Gastrocnemius medialis (tissue), 4 donors: Measurements from ENCODE around the gene MEGF11.

Source experiments
- POLR2A ChIP-seq, 2 donors: fragments of 450-650 bp; IDR thresholded peaks; one replicate each; pipeline ENCODE4 v1.6.1; 2017; ENCODE audit warnings: antibody characterized with exemption in 2 of 2, mild to moderate bottlenecking in 2 of 2, moderate library complexity in 2 of 2
- TF ChIP-seq, protein P1 (sequence below), 5 experiments: fragments of 450-650 bp in 3 of 5; fragments of 200-600 bp in 2 of 5; sonication (generic) in 2 of 5; IDR thresholded peaks in 4 of 5; conservative IDR thresholded peaks in 1 of 5; 1 replicate in 4 of 5; 2 replicates in 1 of 5; pipeline ENCODE4 v1.5.1; 2016 to 2019; ENCODE audit warnings: antibody characterized with exemption in 5 of 5, mild to moderate bottlenecking in 3 of 5, moderate library complexity in 3 of 5

DNA sequence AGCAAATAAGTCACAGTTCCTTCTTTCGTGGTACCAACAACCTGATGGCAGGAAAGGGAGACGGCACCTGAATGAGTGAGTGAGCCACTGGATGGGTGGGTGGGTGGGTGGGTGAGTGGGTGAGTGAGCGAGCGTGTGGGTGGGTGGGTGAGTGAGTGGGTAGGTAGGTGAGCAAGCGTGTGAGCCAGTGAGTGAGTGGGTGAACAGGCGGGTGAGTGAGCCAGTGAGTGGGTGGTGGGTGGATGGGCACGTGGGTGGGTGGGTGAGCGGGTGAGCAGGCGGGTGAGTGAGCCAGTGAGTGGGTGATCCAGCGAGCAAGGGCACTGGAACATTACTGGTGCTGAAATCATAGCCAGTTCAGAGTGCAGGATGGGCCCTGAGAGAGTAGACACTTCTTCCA is 152.8 kb downstream of the MEGF11 start:
- TF ChIP-seq, protein P1, sequence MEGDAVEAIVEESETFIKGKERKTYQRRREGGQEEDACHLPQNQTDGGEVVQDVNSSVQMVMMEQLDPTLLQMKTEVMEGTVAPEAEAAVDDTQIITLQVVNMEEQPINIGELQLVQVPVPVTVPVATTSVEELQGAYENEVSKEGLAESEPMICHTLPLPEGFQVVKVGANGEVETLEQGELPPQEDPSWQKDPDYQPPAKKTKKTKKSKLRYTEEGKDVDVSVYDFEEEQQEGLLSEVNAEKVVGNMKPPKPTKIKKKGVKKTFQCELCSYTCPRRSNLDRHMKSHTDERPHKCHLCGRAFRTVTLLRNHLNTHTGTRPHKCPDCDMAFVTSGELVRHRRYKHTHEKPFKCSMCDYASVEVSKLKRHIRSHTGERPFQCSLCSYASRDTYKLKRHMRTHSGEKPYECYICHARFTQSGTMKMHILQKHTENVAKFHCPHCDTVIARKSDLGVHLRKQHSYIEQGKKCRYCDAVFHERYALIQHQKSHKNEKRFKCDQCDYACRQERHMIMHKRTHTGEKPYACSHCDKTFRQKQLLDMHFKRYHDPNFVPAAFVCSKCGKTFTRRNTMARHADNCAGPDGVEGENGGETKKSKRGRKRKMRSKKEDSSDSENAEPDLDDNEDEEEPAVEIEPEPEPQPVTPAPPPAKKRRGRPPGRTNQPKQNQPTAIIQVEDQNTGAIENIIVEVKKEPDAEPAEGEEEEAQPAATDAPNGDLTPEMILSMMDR (IDR thresholded peaks at IDR 0.05 in 4 of 5, conservative IDR thresholded peaks at IDR 0.05 in 1 of 5), result no peak
- TF ChIP-seq POLR2A (IDR thresholded peaks at IDR 0.05), result no peak
